OCI-LY7 (cell line): Measurements from ENCODE around the gene WDFY4.

Experiments
- CTCF ChIP-seq: fragments of 200-600 bp; sonication (generic); conservative IDR thresholded peaks from 2 replicates; pipeline ENCODE4 v1.5.1; 2014; ENCODE audit warnings: mild to moderate bottlenecking, antibody characterized with exemption, low read length, moderate library complexity, mixed read lengths
- EZH2phosphoT487 ChIP-seq: fragments of 200-600 bp; sonication (generic); IDR thresholded peaks from 2 replicates; pipeline ENCODE4 v1.6.1; 2018; ENCODE audit warnings: low read depth, borderline replicate concordance, mild to moderate bottlenecking, mixed run types, antibody characterized with exemption, low read length, moderate library complexity, mixed read lengths

DNA sequence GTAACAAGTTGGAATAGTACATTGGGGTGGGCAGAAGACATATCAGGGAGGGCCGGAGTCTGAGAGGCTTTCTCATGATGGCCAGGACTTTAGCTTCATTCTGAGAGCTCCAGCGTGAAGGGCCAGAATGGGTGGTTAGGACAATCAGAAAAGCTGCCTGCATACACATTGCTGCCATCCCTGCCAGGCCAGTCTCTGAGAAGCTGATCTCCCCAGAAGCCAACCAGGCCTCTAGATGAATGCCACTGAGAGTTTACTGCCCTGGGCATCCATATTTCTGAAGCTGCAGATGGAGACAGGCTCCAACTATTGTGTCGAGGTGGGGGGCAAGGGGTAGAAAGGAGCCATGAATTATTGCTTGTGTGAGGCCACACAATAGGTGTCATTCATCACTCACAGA is 47.8 kb upstream of the WDFY4 start:
- TF ChIP-seq CTCF = no peak
- TF ChIP-seq EZH2phosphoT487 = no peak
